Astrocyte (in vitro differentiated cells and primary cell): ENCODE data around the gene ZNF488. TPM values are rescaled to one million over a fixed set of nuclear protein-coding genes. Genes with fewer than 3 reads are reported as not detected.

Source experiments
- DNase-seq: peaks from one replicate; pipeline ENCODE4 v3.0.0-alpha.2; 2010; ENCODE audit warnings: low read depth
- FAIRE-seq: peaks from 2 replicates; lab custom pipeline; 2011; peaks lifted over from hg19 to GRCh38; lab: Jason Lieb, UNC
- H2AFZ ChIP-seq: 2 replicates; pipeline ENCODE4 v1.6.0; 2012; ENCODE audit warnings: low read depth, low read length, inconsistent platforms
- H3K27ac ChIP-seq: 2 replicates; pipeline ENCODE4 v1.5.1; 2011; ENCODE audit warnings: low read depth, low read length, inconsistent platforms
- H3K27me3 ChIP-seq: 2 replicates; pipeline ENCODE4 v1.6.0; 2011; ENCODE audit warnings: low read length, inconsistent platforms; ENCODE audit not compliant: insufficient read depth
- H3K36me3 ChIP-seq: 2 replicates; pipeline ENCODE4 v1.5.1; 2011; ENCODE audit warnings: low read length, inconsistent platforms; ENCODE audit not compliant: insufficient read depth
- H3K4me1 ChIP-seq: 2 replicates; pipeline ENCODE4 v1.5.1; 2011; ENCODE audit warnings: low read length, inconsistent platforms; ENCODE audit not compliant: insufficient read depth
- H3K4me2 ChIP-seq: 2 replicates; pipeline ENCODE4 v1.6.0; 2012; ENCODE audit warnings: low read length, inconsistent platforms
- H3K4me3 ChIP-seq: 2 replicates; pipeline ENCODE4 v1.5.1; 2011; ENCODE audit warnings: low read depth, mild to moderate bottlenecking, low read length, inconsistent platforms; ENCODE audit not compliant: insufficient read depth
- H3K79me2 ChIP-seq: 2 replicates; pipeline ENCODE4 v1.6.0; 2012; ENCODE audit warnings: mild to moderate bottlenecking, low read length, inconsistent platforms; ENCODE audit not compliant: insufficient read depth
- H3K9ac ChIP-seq: 2 replicates; pipeline ENCODE4 v1.6.0; 2012; ENCODE audit warnings: mild to moderate bottlenecking, low read length, inconsistent platforms
- H3K9me3 ChIP-seq: 2 replicates; pipeline ENCODE4 v1.5.1; 2012; ENCODE audit warnings: low read depth, mild to moderate bottlenecking, low read length, inconsistent platforms; ENCODE audit not compliant: insufficient read depth
- H4K20me1 ChIP-seq: 2 replicates; pipeline ENCODE4 v1.6.0; 2012; ENCODE audit warnings: low read length, inconsistent platforms; ENCODE audit not compliant: insufficient read depth
- H3K27ac Mint-ChIP-seq: one replicate; pipeline ENCODE4 v1.8.0; 2021; ENCODE audit warnings: mild to moderate bottlenecking, mixed read lengths; ENCODE audit not compliant: unreplicated experiment
- H3K27me3 Mint-ChIP-seq: one replicate; pipeline ENCODE4 v1.8.0; 2021; ENCODE audit warnings: low read depth, mixed read lengths; ENCODE audit not compliant: unreplicated experiment
- H3K36me3 Mint-ChIP-seq: one replicate; pipeline ENCODE4 v1.8.0; 2021; ENCODE audit warnings: low read depth, mixed read lengths; ENCODE audit not compliant: unreplicated experiment
- H3K4me1 Mint-ChIP-seq: one replicate; pipeline ENCODE4 v1.8.0; 2021; ENCODE audit warnings: low read depth, mixed read lengths; ENCODE audit not compliant: unreplicated experiment
- H3K4me3 Mint-ChIP-seq: one replicate; pipeline ENCODE4 v1.8.0; 2021; ENCODE audit warnings: mild to moderate bottlenecking, moderate library complexity, mixed read lengths; ENCODE audit not compliant: unreplicated experiment
- H3K9me3 Mint-ChIP-seq: one replicate; pipeline ENCODE4 v1.8.0; 2021; ENCODE audit warnings: mild to moderate bottlenecking, mixed read lengths; ENCODE audit not compliant: unreplicated experiment
- CTCF ChIP-seq: IDR thresholded peaks from 2 replicates; pipeline ENCODE4 v1.5.1; 2011; ENCODE audit warnings: low read depth, mild to moderate bottlenecking, inconsistent platforms, low read length, moderate library complexity; ENCODE audit not compliant: insufficient read depth
- EZH2 ChIP-seq: IDR thresholded peaks from 2 replicates; pipeline ENCODE4 v1.6.1; 2012; ENCODE audit warnings: mild to moderate bottlenecking, low read length, inconsistent platforms; ENCODE audit not compliant: insufficient read depth
- total RNA-seq: library from RNA; stranded (reverse); gene quantifications from 2 replicates; pipeline ENCODE4 v1.2.1, GENCODE V29; 2021

ZNF488 gene
- total RNA-seq, 1 donor from 2014 or later = 1.4 TPM

- peaks cover 48% of the 10 kb centered on the region for H3K27me3 Mint-ChIP-seq
- Histone ChIP-seq H3K36me3 (no peaks in the 10 kb centered on the region), H3K9ac (no peak overlapping the region), H2AFZ (no peak overlapping the region), H4K20me1 (no peaks in the 10 kb centered on the region), H3K9me3 (no peaks in the 10 kb centered on the region), H3K27ac (no peak overlapping the region), H3K4me1 (no peaks in the 10 kb centered on the region), H3K27me3 (peaks cover 13% of the 10 kb centered on the region), H3K4me3 (no peak overlapping the region), H3K79me2 (no peaks in the 10 kb centered on the region), H3K4me2 (no peak overlapping the region)
- H3K27ac Mint-ChIP-seq = no peak overlapping the region
- H3K36me3 Mint-ChIP-seq = peaks cover 7% of the 10 kb centered on the region
- no peak overlapping the region for H3K4me3 Mint-ChIP-seq
- peaks cover 14% of the 10 kb centered on the region for H3K9me3 Mint-ChIP-seq
- FAIRE-seq (no peak), DNase-seq (no peak)
- peaks cover 2% of the 10 kb centered on the region for H3K4me1 Mint-ChIP-seq
- TF ChIP-seq EZH2 (no peak), CTCF (no peak)
Measured at GRCh38 chr10:47376522-47377220, 7.4 kb downstream of the ZNF488 start.

- Histone ChIP-seq H3K4me3 (no peak overlapping the region), H3K79me2 (no peaks in the 10 kb centered on the region), H3K9me3 (no peaks in the 10 kb centered on the region), H4K20me1 (no peaks in the 10 kb centered on the region), H2AFZ (no peak overlapping the region), H3K27ac (no peak overlapping the region), H3K36me3 (no peaks in the 10 kb centered on the region), H3K27me3 (peaks cover 6% of the 10 kb centered on the region), H3K4me2 (no peak overlapping the region), H3K9ac (no peak overlapping the region), H3K4me1 (no peaks in the 10 kb centered on the region)
- peaks cover 37% of the 10 kb centered on the region for H3K27me3 Mint-ChIP-seq
- H3K27ac Mint-ChIP-seq = no peak overlapping the region
- FAIRE-seq (no peak), DNase-seq (peak; percentile 50)
- peaks cover 7% of the 10 kb centered on the region for H3K9me3 Mint-ChIP-seq
- H3K4me1 Mint-ChIP-seq = peaks cover 2% of the 10 kb centered on the region
- H3K36me3 Mint-ChIP-seq = peaks cover 3% of the 10 kb centered on the region
- H3K4me3 Mint-ChIP-seq = no peak overlapping the region
- no peak for TF ChIP-seq EZH2
- TF ChIP-seq CTCF = no peak
Measured at GRCh38 chr10:47374611-47375536, 9.2 kb downstream of the ZNF488 start.
